Stimulated activated CD4-positive, alpha-beta T cell treated with anti-CD3 and anti-CD28 coated beads, Interleukin-4, amount 100 ng/mL, for 48 hours (primary cell): ENCODE data around the gene TENM3.

Experiments used
- DNase-seq, 2 donors: peaks; one replicate each; pipeline ENCODE4 v3.0.0-alpha.2; 2020; ENCODE audit warnings: low read depth in 2 of 2

Gene TENM3

GRCh38 chr4:182620111-182620980, 377.1 kb downstream of the TENM3 start:
- no peak for DNase-seq

GRCh38 chr4:182624281-182624680, 381.1 kb downstream of the TENM3 start:
- DNase-seq: no peak

- DNase-seq: no peak
These were observed 382.0 kb downstream of the TENM3 start for GRCh38 chr4:182625193-182625592.

GRCh38 chr4:182627996-182628395, 384.8 kb downstream of the TENM3 start:
- no peak for DNase-seq

GRCh38 chr4:182628544-182628943, 385.3 kb downstream of the TENM3 start:
- DNase-seq: no peak

- DNase-seq: no peak
These were observed 385.9 kb downstream of the TENM3 start for GRCh38 chr4:182629096-182629495.

- DNase-seq: no peak
These were observed 397.3 kb downstream of the TENM3 start for GRCh38 chr4:182640491-182640890.

GRCh38 chr4:182640932-182641331, 397.7 kb downstream of the TENM3 start:
- DNase-seq: no peak

- no peak for DNase-seq
These were observed 399.6 kb downstream of the TENM3 start for GRCh38 chr4:182642831-182643230.

- DNase-seq: no peak
These were observed 400.8 kb downstream of the TENM3 start for GRCh38 chr4:182643801-182644682.

GRCh38 chr4:182644683-182645050, 401.5 kb downstream of the TENM3 start:
- DNase-seq: no peak

- no peak for DNase-seq
These were observed 402.3 kb downstream of the TENM3 start for GRCh38 chr4:182645511-182645910.

GRCh38 chr4:182647646-182648300, 404.6 kb downstream of the TENM3 start:
- DNase-seq: no peak

- no peak for DNase-seq
These were observed 405.6 kb downstream of the TENM3 start for GRCh38 chr4:182648766-182649165.

GRCh38 chr4:182649698-182650477, 406.7 kb downstream of the TENM3 start:
- DNase-seq: no peak

- no peak for DNase-seq
These were observed 410.4 kb downstream of the TENM3 start for GRCh38 chr4:182653596-182653995.

GRCh38 chr4:182655340-182655739, 412.1 kb downstream of the TENM3 start:
- no peak for DNase-seq

GRCh38 chr4:182662551-182662950, 419.3 kb downstream of the TENM3 start:
- no peak for DNase-seq

- no peak for DNase-seq
These were observed 428.0 kb downstream of the TENM3 start for GRCh38 chr4:182671231-182671630.

GRCh38 chr4:182671749-182672148, 428.5 kb downstream of the TENM3 start:
- DNase-seq: no peak

- no peak for DNase-seq
These were observed 435.4 kb downstream of the TENM3 start for GRCh38 chr4:182678590-182678989.
